ENCODE data around the gene SLC6A3.

Gene SLC6A3

GRCh38 chr5:1386274-1386717 is 58.9 kb downstream of the SLC6A3 start:
- peaks cover 22% of the 10 kb centered on the region for H3K4me1 Mint-ChIP-seq (ENCODE audit: low read depth)
- no peaks in the 10 kb centered on the region for H3K9me3 Mint-ChIP-seq
- peaks cover 45% of the 10 kb centered on the region for H3K27me3 Mint-ChIP-seq
- intact Hi-C loops (cut with micrococcal nuclease): no loop called here
- H3K27ac Mint-ChIP-seq: peak overlapping the region; percentile 93
- peak overlapping the region; percentile 85 for H3K4me3 Mint-ChIP-seq
- no peaks in the 10 kb centered on the region for H3K36me3 Mint-ChIP-seq (ENCODE audit: low read depth)

DNA sequence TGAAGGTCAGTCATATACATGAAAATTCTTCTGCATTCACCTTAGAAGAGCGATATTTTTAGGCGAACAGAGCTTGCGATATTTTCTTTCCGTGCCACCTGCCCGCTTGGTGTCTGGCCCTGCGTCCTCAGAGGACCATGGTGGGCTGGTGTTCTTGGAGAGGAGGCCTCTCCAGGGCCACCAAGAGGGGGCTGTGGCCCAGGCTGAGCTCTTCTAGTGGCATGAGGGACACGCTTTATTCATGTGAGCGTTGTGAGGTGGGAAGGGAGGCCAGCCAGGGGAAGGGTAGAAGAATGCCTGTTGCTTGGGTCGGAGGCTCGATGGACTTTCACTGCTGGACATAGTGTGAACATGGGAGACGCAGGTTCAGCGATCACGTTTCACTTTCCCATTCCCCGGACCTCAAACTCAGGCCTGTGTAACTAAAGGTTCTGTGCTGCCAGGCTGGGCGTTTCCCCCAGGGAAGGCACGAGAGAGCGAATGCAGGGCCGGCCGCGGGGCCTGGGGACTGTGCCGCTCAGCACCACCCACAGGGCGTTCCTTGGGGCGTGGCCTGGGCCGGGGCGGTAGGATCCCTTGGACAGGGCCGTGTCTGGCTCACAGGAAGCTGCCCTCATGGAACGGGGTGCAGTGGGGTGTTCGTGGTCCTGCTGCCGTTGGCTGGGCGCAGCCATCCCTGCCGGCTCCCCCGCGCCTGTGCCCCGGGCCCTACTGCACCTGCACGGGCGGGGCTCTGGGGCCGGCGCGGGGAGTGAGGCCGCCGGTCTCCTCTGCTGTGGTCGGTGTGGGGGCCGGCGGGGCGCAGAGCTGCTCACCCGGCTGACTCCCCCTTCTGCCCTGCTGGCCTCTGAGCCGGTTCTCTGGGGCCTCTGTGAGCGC is 59.6 kb downstream of the SLC6A3 start:
- no peaks in the 10 kb centered on the region for H3K36me3 Mint-ChIP-seq (ENCODE audit: low read depth)
- H3K27me3 Mint-ChIP-seq: peaks cover 50% of the 10 kb centered on the region
- H3K27ac Mint-ChIP-seq: peak overlapping the region; percentile 93
- peaks cover 22% of the 10 kb centered on the region for H3K4me1 Mint-ChIP-seq (ENCODE audit: low read depth)
- intact Hi-C loops (cut with micrococcal nuclease): no loop called here
- peak overlapping the region; percentile 85 for H3K4me3 Mint-ChIP-seq
- no peaks in the 10 kb centered on the region for H3K9me3 Mint-ChIP-seq

DNA sequence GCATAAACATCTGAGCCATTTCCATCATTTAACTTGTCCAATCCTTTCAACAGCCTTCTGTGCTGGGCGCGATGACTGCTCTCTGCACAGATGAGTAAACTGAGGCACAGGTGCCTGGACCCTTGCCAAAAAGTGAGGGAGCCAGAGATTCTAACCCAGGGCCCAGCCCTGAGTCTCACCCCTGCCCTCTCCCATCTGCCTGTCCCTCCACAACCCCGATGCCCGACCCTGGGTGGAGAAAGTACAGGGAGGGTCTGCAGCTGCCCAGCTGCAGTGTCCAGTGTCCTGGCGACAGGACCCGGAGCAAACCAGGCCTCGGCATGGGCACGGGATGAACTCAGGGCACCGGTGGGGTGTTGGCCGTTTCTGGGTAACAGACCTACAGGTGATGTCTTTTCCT is 60.7 kb downstream of the SLC6A3 start:
- no peaks in the 10 kb centered on the region for H3K36me3 Mint-ChIP-seq (ENCODE audit: low read depth)
- H3K4me3 Mint-ChIP-seq: no peak overlapping the region
- intact Hi-C loops (cut with micrococcal nuclease): no loop called here
- H3K27ac Mint-ChIP-seq: no peak overlapping the region
- peaks cover 22% of the 10 kb centered on the region for H3K4me1 Mint-ChIP-seq (ENCODE audit: low read depth)
- H3K9me3 Mint-ChIP-seq: no peaks in the 10 kb centered on the region
- peaks cover 54% of the 10 kb centered on the region for H3K27me3 Mint-ChIP-seq

DNA sequence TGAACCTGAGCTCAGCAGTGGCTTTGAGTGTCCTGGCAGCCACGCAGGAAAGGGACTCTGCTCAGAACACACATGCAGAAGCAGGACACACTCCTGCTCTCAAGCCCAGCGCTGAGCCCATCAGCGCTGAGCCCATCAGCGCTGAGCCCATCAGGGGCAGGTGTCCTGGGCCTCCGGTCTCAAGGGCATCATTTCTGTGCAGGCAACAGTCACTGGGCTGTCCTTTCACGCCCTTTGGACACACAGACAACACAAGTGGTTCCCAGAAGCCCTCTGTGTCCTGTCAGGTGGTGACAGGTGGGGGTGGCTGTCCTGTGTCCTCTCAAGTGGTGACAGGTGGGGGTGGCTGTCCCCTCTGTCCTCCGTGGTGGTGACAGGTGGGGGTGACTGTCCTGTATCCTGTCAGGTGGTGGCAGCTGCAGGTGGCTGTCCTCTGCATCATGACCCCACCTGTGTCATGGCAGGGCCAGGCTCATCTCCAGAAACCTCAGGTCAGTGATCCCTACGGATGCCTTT is 61.3 kb downstream of the SLC6A3 start:
- Mint-ChIP-seq H3K4me1 (ENCODE audit: low read depth) (peaks cover 22% of the 10 kb centered on the region), H3K36me3 (ENCODE audit: low read depth) (no peaks in the 10 kb centered on the region), H3K9me3 (no peaks in the 10 kb centered on the region), H3K4me3 (no peak overlapping the region), H3K27ac (no peak overlapping the region), H3K27me3 (peaks cover 54% of the 10 kb centered on the region)
- intact Hi-C loops (cut with micrococcal nuclease): no loop called here

- H3K27me3 Mint-ChIP-seq: peaks cover 50% of the 10 kb centered on the region
- no peak overlapping the region for H3K4me3 Mint-ChIP-seq
- H3K36me3 Mint-ChIP-seq (ENCODE audit: low read depth): no peaks in the 10 kb centered on the region
- no peak overlapping the region for H3K27ac Mint-ChIP-seq
- peaks cover 22% of the 10 kb centered on the region for H3K4me1 Mint-ChIP-seq (ENCODE audit: low read depth)
- no peaks in the 10 kb centered on the region for H3K9me3 Mint-ChIP-seq
- intact Hi-C loops (cut with micrococcal nuclease): no loop called here
These were observed 61.9 kb downstream of the SLC6A3 start for GRCh38 chr5:1383344-1383743.

DNA sequence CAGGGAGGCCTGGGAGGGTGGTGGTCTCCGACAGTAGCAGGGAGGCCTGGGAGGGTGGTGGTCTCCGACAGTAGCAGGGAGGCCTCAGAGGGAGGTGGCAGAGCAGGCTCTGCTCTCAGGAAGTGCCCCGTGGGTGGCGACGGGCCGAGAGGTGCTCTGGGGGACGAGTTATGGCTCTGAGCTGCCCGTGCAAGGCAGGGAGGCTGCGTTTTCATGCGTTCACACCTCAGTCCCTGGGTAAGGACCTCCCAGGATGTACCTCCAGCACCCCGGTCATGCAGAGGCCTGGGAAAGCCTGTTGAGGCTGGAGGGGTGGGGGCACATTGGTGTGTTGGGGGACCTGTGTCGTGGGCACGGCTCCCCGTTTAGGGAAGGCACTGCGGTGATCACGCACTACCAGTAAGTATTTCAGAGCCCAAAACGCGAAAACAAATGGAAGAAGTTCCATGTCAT is 63.0 kb downstream of the SLC6A3 start:
- Mint-ChIP-seq H3K4me3 (no peak overlapping the region), H3K27ac (no peak overlapping the region), H3K9me3 (no peaks in the 10 kb centered on the region), H3K4me1 (ENCODE audit: low read depth) (peaks cover 19% of the 10 kb centered on the region), H3K27me3 (peaks cover 47% of the 10 kb centered on the region), H3K36me3 (ENCODE audit: low read depth) (no peaks in the 10 kb centered on the region)
- intact Hi-C loops (cut with micrococcal nuclease): no loop called here

GRCh38 chr5:1381370-1382247 is 63.6 kb downstream of the SLC6A3 start:
- H3K27ac Mint-ChIP-seq: no peak overlapping the region
- intact Hi-C loops (cut with micrococcal nuclease): loop anchor here (2.0 kb wide), 1 partner anchor 263 kb away; no protein-coding TSS in a partner anchor

GRCh38 chr5:1380910-1381309 is 64.3 kb downstream of the SLC6A3 start:
- Mint-ChIP-seq H3K36me3 (ENCODE audit: low read depth) (no peaks in the 10 kb centered on the region), H3K27me3 (peaks cover 39% of the 10 kb centered on the region), H3K4me3 (no peak overlapping the region), H3K27ac (no peak overlapping the region), H3K4me1 (ENCODE audit: low read depth) (peaks cover 6% of the 10 kb centered on the region), H3K9me3 (no peaks in the 10 kb centered on the region)
- intact Hi-C loops (cut with micrococcal nuclease): loop anchor here (2.0 kb wide), 1 partner anchor 264 kb away; no protein-coding TSS in a partner anchor

More at GRCh38 chr5:1381370-1382247, 63.6 kb downstream of the SLC6A3 start:
- Mint-ChIP-seq H3K4me1 (ENCODE audit: low read depth) (peaks cover 12% of the 10 kb centered on the region), H3K9me3 (no peaks in the 10 kb centered on the region), H3K27me3 (peaks cover 41% of the 10 kb centered on the region), H3K36me3 (ENCODE audit: low read depth) (no peaks in the 10 kb centered on the region), H3K4me3 (no peak overlapping the region)

DNA sequence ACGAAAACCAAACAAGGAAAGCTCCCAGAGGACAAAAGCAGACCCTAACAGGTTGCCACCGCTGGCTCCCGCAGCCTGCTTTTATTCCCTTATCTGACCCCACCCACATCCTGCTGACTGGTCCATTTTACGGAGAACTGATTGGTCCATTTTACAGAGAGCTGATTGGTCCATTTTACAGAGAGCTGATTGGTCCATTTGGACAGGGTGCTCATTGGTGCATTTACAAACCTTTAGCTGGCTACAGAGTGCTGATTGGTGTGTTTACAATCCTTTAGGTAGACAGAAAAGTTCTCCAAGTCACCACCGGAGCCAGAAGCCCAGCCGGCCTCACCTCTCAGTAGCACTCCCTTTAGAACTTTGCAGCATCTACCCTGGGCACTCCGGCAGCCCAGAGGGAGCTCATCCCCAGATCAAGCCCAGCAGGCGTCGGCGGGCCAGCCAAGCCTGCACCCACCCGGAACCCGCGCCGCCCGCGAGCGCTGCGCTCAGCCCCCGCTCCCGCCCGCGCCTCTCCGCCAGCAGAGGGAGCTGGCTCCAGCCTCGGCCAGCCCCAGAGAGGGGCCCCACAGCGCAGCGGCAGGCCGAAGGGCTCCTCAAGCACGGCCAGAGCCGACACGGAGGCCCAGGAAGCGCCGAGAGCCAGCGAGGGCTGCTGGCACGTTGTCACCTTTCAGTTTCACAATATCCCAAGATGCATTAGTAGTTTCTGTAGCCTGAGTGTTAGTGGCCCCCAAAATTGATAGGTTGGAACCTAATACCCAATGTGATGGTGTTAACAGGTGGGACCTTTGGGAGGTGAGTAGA is 65.0 kb downstream of the SLC6A3 start:
- H3K27me3 Mint-ChIP-seq: peaks cover 45% of the 10 kb centered on the region
- intact Hi-C loops (cut with micrococcal nuclease): loop anchor here (2.0 kb wide), 1 partner anchor 265 kb away; no protein-coding TSS in a partner anchor
- H3K4me1 Mint-ChIP-seq (ENCODE audit: low read depth): peaks cover under 1% of the 10 kb centered on the region
- no peak overlapping the region for H3K4me3 Mint-ChIP-seq
- no peak overlapping the region for H3K27ac Mint-ChIP-seq
- H3K9me3 Mint-ChIP-seq: no peaks in the 10 kb centered on the region
- no peaks in the 10 kb centered on the region for H3K36me3 Mint-ChIP-seq (ENCODE audit: low read depth)

- no peaks in the 10 kb centered on the region for H3K9me3 Mint-ChIP-seq
- H3K4me1 Mint-ChIP-seq (ENCODE audit: low read depth): no peaks in the 10 kb centered on the region
- H3K4me3 Mint-ChIP-seq: no peak overlapping the region
- peaks cover 52% of the 10 kb centered on the region for H3K27me3 Mint-ChIP-seq
- H3K36me3 Mint-ChIP-seq (ENCODE audit: low read depth): no peaks in the 10 kb centered on the region
- H3K27ac Mint-ChIP-seq: no peak overlapping the region
- intact Hi-C loops (cut with micrococcal nuclease): no loop called here
These were observed 66.2 kb downstream of the SLC6A3 start for GRCh38 chr5:1378866-1379659.

- no peak overlapping the region for H3K4me3 Mint-ChIP-seq
- H3K27me3 Mint-ChIP-seq: peaks cover 48% of the 10 kb centered on the region
- intact Hi-C loops (cut with micrococcal nuclease): no loop called here
- H3K27ac Mint-ChIP-seq: no peak overlapping the region
- H3K36me3 Mint-ChIP-seq (ENCODE audit: low read depth): no peaks in the 10 kb centered on the region
- H3K4me1 Mint-ChIP-seq (ENCODE audit: low read depth): no peaks in the 10 kb centered on the region
- no peaks in the 10 kb centered on the region for H3K9me3 Mint-ChIP-seq
These were observed 67.1 kb downstream of the SLC6A3 start for GRCh38 chr5:1378096-1378495.

DNA sequence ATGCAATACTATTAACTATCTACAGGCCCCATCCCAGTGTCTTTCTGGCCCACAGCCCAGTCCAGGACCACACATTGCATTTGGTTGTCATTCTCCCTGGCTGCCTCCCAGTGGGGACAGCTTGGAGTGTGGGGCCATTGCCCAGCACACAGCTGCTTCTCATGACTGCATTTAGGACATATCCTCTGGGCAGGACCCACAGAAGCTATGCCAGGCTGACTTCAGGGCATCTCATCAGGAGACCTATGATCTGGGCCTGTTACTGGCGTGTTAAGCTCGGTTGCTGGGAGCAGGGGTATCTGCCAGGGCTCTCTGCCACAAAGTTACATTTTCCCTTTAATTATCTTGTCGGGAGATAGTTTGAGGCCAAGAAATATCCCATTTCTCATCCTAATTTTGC is 68.3 kb downstream of the SLC6A3 start:
- H3K9me3 Mint-ChIP-seq: no peaks in the 10 kb centered on the region
- no peaks in the 10 kb centered on the region for H3K36me3 Mint-ChIP-seq (ENCODE audit: low read depth)
- H3K27me3 Mint-ChIP-seq: peaks cover 55% of the 10 kb centered on the region
- H3K27ac Mint-ChIP-seq: no peak overlapping the region
- H3K4me1 Mint-ChIP-seq (ENCODE audit: low read depth): peaks cover 3% of the 10 kb centered on the region
- intact Hi-C loops (cut with micrococcal nuclease): no loop called here
- no peak overlapping the region for H3K4me3 Mint-ChIP-seq
